ENCODE results near the gene ZFYVE28. TPM values are rescaled to one million over a fixed set of nuclear protein-coding genes. Genes with fewer than 3 reads are reported as not detected.

Gene ZFYVE28
- total RNA-seq, 4 donors from 2014 or later, result 44.8 to 110 (median 69.6) TPM

DNA sequence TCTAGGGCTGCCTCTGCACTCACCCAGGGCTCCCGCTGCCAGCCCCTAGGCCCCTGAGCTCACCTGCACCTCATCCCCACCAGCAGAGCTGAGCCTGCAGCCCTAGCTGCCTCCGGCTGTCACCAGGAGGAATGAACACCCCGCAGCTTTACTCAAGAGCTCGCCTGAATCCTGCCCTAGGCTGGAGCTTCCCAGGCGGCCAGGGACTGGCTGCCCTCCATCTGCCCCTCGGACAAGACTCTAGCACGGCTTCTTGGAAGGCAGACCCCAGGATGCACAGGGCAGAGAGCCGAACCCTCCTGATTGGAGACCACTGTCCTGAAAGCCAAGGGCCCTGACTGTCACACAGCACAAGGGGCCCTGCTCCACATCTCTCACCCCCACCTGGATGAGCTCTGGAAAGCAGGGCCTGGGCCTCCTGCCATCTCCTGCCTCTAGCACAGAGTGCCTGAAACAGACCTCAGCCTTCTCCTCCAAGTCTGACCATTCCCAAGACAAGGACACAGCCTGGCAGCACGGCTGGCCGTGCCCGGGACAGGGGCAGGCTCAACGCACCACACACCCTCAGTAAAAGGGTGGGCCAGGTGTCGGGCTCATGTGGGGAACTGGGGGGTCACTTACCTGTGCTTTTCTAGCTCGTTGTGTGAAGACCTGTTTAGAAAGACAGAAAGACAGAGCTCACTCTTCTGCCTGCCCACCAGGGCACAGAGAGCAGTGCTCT, 160.9 kb downstream of the ZFYVE28 start:
- peaks cover 0 to 5% (median 0%) of the 10 kb centered on the region in 4 donors for H3K36me3 ChIP-seq
- DNase-seq, result peak; percentile 8
- peak overlapping the region; percentile 69 to 97 (median 83) for H3K27ac ChIP-seq
- TF ChIP-seq EP300 (IDR thresholded peaks at IDR 0.05; ENCODE audit: low read depth) (no peak), CTCF (IDR thresholded peaks at IDR 0.05) (no peak), POLR2AphosphoS5 (IDR thresholded peaks at IDR 0.05) (no peak), POLR2A (IDR thresholded peaks at IDR 0.05) (no peak)
- in situ Hi-C loops (cut with MboI; ENCODE audit: low pct_ligation_motif_present in 1 of 4, low pct_unique_long_range_greater_than_20kb in 1 of 4, low sequenced_read_pairs in 3 of 4) (no loop called here), intact Hi-C loops (cut with DNase I; ENCODE audit: low total_unique reads) (no loop called here)
- no peak overlapping the region for H3K4me3 ChIP-seq
- 85% methylated on average over 13 of the region's 14 CpGs; no CpG with 5 or more reads in 1 of the 2 donors for WGBS, 2 donors (ENCODE audit: low coverage in 1 of 2)
- no peaks in the 10 kb centered on the region for H3K9me3 ChIP-seq
- no peaks in the 10 kb centered on the region for H3K27me3 ChIP-seq
- peaks cover 29 to 62% (median 58%) of the 10 kb centered on the region in 4 donors for H3K4me1 ChIP-seq

DNA sequence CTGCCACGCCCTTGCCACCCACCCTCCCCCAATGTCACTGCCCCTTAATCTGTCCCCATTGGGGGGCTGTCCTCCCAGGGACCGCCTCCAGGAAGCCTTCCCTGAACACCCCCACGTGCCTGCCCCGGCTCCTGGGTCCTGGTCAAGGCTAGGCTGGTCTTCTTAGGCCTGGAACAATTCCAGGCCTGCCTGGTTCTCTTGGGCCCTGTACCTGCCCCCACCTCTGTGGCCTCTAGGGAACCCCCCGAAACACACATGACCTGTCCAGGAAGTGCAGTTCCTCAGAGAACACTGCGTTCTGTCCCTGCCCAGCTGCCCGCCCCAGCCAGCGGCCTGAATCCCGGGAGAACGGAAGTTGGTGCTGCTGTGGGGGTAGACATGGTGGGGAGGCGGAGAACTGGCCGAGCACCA, 161.7 kb downstream of the ZFYVE28 start:
- peaks cover 29 to 61% (median 58%) of the 10 kb centered on the region in 4 donors for H3K4me1 ChIP-seq
- H3K4me3 ChIP-seq, result no peak overlapping the region
- H3K27me3 ChIP-seq, result no peaks in the 10 kb centered on the region
- intact Hi-C loops (cut with DNase I; ENCODE audit: low total_unique reads) (no loop called here), in situ Hi-C loops (cut with MboI; ENCODE audit: low pct_ligation_motif_present in 1 of 4, low pct_unique_long_range_greater_than_20kb in 1 of 4, low sequenced_read_pairs in 3 of 4) (no loop called here)
- peaks cover 0 to 5% (median 0%) of the 10 kb centered on the region in 4 donors for H3K36me3 ChIP-seq
- WGBS, 2 donors (ENCODE audit: low coverage in 1 of 2), result 79% methylated on average over 12 of the region's 12 CpGs; no CpG with 5 or more reads in 1 of the 2 donors
- H3K9me3 ChIP-seq, result no peaks in the 10 kb centered on the region
- DNase-seq, result peak; percentile 19
- no peak for TF ChIP-seq CTCF (IDR thresholded peaks at IDR 0.05)
- TF ChIP-seq POLR2AphosphoS5 (IDR thresholded peaks at IDR 0.05), result peak in 1 of 3 donors; percentile 34
- no peak for TF ChIP-seq EP300 (IDR thresholded peaks at IDR 0.05; ENCODE audit: low read depth)
- no peak for TF ChIP-seq POLR2A (IDR thresholded peaks at IDR 0.05)
- H3K27ac ChIP-seq, result peak overlapping the region; percentile 69 to 97 (median 83)

DNA sequence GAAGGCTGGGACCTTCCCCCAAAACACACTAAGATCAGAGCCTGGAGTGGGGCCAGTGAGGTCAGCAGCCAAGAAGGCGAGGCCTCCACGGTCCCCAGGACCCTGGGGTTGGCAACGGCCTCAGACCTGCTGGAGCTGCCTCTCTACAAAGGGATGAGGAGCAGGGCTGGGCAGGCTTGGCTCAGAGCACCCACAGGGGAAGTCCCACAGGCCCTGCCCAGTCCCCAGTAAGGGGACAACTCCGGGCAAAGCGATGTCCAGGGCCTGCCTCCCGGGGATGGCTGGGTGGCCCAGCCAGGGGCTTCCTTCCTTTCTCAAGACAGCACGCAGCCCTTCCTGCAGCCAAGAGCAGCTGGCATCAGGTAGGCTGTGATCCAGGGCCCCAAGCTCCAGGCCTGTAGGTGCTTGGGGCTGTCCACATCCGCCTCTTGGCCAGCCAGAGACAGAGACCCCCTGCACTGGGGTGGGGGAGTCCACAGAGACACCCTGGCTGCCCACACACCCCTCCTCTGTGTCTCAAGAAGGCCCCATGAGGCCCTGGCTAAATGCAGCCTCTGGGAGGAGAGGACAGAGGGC, 162.2 kb downstream of the ZFYVE28 start:
- Histone ChIP-seq H3K36me3 (peaks cover 0 to 5% (median 0%) of the 10 kb centered on the region in 4 donors), H3K27me3 (no peaks in the 10 kb centered on the region), H3K4me1 (peaks cover 29 to 61% (median 58%) of the 10 kb centered on the region in 4 donors), H3K9me3 (no peaks in the 10 kb centered on the region), H3K4me3 (peak overlapping the region in 1 of 4 donors; percentile 5), H3K27ac (peak overlapping the region; percentile 69 to 97 (median 83))
- TF ChIP-seq CTCF (IDR thresholded peaks at IDR 0.05) (no peak), POLR2AphosphoS5 (IDR thresholded peaks at IDR 0.05) (no peak), EP300 (IDR thresholded peaks at IDR 0.05; ENCODE audit: low read depth) (no peak), POLR2A (IDR thresholded peaks at IDR 0.05) (no peak)
- intact Hi-C loops (cut with DNase I; ENCODE audit: low total_unique reads), result no loop called here
- peak; percentile 6 for DNase-seq
- in situ Hi-C loops (cut with MboI; ENCODE audit: low pct_ligation_motif_present in 1 of 4, low pct_unique_long_range_greater_than_20kb in 1 of 4, low sequenced_read_pairs in 3 of 4), result no loop called here
- 51% methylated on average over 5 of the region's 8 CpGs; no CpG with 5 or more reads in 1 of the 2 donors for WGBS, 2 donors (ENCODE audit: low coverage in 1 of 2)

- H3K9me3 ChIP-seq, result no peaks in the 10 kb centered on the region
- H3K4me3 ChIP-seq, result no peak overlapping the region
- peaks cover 0 to 9% (median under 1%) of the 10 kb centered on the region in 4 donors for H3K36me3 ChIP-seq
- no peaks in the 10 kb centered on the region for H3K27me3 ChIP-seq
- no peak for TF ChIP-seq CTCF (IDR thresholded peaks at IDR 0.05)
- DNase-seq, result peak; percentile 10
- WGBS, 2 donors (ENCODE audit: low coverage in 1 of 2), result 63% methylated on average over 15 of the region's 18 CpGs; no CpG with 5 or more reads in 1 of the 2 donors
- H3K27ac ChIP-seq, result peak overlapping the region; percentile 69 to 97 (median 83)
- intact Hi-C loops (cut with DNase I; ENCODE audit: low total_unique reads) (no loop called here), in situ Hi-C loops (cut with MboI; ENCODE audit: low pct_ligation_motif_present in 1 of 4, low pct_unique_long_range_greater_than_20kb in 1 of 4, low sequenced_read_pairs in 3 of 4) (no loop called here)
- H3K4me1 ChIP-seq, result peaks cover 28 to 57% (median 53%) of the 10 kb centered on the region in 4 donors
These were observed 162.8 kb downstream of the ZFYVE28 start for GRCh38 chr4:2255501-2256155.
